H9 (cell line): ENCODE measurements around the gene DGUOK. TPM values are rescaled to one million over a fixed set of nuclear protein-coding genes. Genes with fewer than 3 reads are reported as not detected.

Experiments used
- DNase-seq: peaks from one replicate; pipeline ENCODE4 v3.0.0-alpha.2; 2017
- H2AFZ ChIP-seq: one replicate; pipeline ENCODE4 v1.6.1; 2013; ENCODE audit warnings: mild to moderate bottlenecking, low read length, control low read depth, moderate library complexity
- H2AK5ac ChIP-seq: 2 replicates; pipeline ENCODE4 v1.6.1; 2013; ENCODE audit warnings: low read length, control low read depth, mixed read lengths; ENCODE audit not compliant: insufficient read length
- H2BK120ac ChIP-seq: one replicate; pipeline ENCODE4 v1.6.1; 2013; ENCODE audit warnings: low read depth, mild to moderate bottlenecking, low read length, control low read depth, inconsistent platforms; ENCODE audit not compliant: poor library complexity, severe bottlenecking
- H2BK12ac ChIP-seq: 2 replicates; pipeline ENCODE4 v1.6.1; 2013; ENCODE audit warnings: low read length, control low read depth, mixed read lengths, low read depth; ENCODE audit not compliant: insufficient read length
- H2BK15ac ChIP-seq: 2 replicates; pipeline ENCODE4 v1.6.1; 2013; ENCODE audit warnings: low read depth, low read length, control low read depth
- H2BK20ac ChIP-seq: one replicate; pipeline ENCODE4 v1.6.1; 2013; ENCODE audit warnings: low read depth, mild to moderate bottlenecking, low read length, control low read depth, inconsistent platforms; ENCODE audit not compliant: poor library complexity, severe bottlenecking
- H2BK5ac ChIP-seq: 2 replicates; pipeline ENCODE4 v1.6.1; 2013; ENCODE audit warnings: low read length, control low read depth, mixed read lengths; ENCODE audit not compliant: insufficient read length
- H3K14ac ChIP-seq: 2 replicates; pipeline ENCODE4 v1.6.1; 2013; ENCODE audit warnings: low read length, control low read depth; ENCODE audit not compliant: insufficient read depth
- H3K18ac ChIP-seq: 2 replicates; pipeline ENCODE4 v1.6.1; 2013; ENCODE audit warnings: low read depth, mild to moderate bottlenecking, mixed read lengths, low read length, control low read depth; ENCODE audit not compliant: insufficient read length
- H3K23ac ChIP-seq: 2 replicates; pipeline ENCODE4 v1.6.1; 2013; ENCODE audit warnings: low read length, control low read depth, mixed read lengths, low read depth; ENCODE audit not compliant: insufficient read length
- H3K23me2 ChIP-seq: 2 replicates; pipeline ENCODE4 v1.6.1; 2013; ENCODE audit warnings: low read depth, mild to moderate bottlenecking, mixed read lengths, low read length, control low read depth; ENCODE audit not compliant: insufficient read length, poor library complexity, severe bottlenecking
- H3K27ac ChIP-seq: 2 replicates; pipeline ENCODE4 v1.5.1; 2013; ENCODE audit warnings: low read length, control low read depth, mixed read lengths, low read depth; ENCODE audit not compliant: insufficient read length
- H3K27me3 ChIP-seq: 2 replicates; pipeline ENCODE4 v1.6.1; 2013; ENCODE audit warnings: low read length, control low read depth, inconsistent platforms; ENCODE audit not compliant: insufficient read depth
- H3K4ac ChIP-seq: 2 replicates; pipeline ENCODE4 v1.6.1; 2013; ENCODE audit warnings: low read depth, mild to moderate bottlenecking, control low read depth, inconsistent platforms, low read length, moderate library complexity
- H3K4me1 ChIP-seq: 2 replicates; pipeline ENCODE4 v1.6.1; 2013; ENCODE audit warnings: low read length, control low read depth, inconsistent platforms; ENCODE audit not compliant: insufficient read depth
- H3K4me2 ChIP-seq: 2 replicates; pipeline ENCODE4 v1.6.1; 2013; ENCODE audit warnings: low read length, control low read depth, mixed read lengths; ENCODE audit not compliant: insufficient read length, insufficient read depth
- H3K56ac ChIP-seq: 2 replicates; pipeline ENCODE4 v1.6.1; 2013; ENCODE audit warnings: low read depth, mild to moderate bottlenecking, mixed read lengths, low read length, control low read depth; ENCODE audit not compliant: insufficient read length
- H3K79me1 ChIP-seq: 2 replicates; pipeline ENCODE4 v1.6.1; 2013; ENCODE audit warnings: low read depth, mild to moderate bottlenecking, moderate library complexity, low read length, control low read depth, inconsistent platforms; ENCODE audit not compliant: insufficient read depth, poor library complexity, severe bottlenecking
- H3K79me2 ChIP-seq: 2 replicates; pipeline ENCODE4 v1.6.1; 2013; ENCODE audit warnings: low read length, control low read depth, inconsistent platforms; ENCODE audit not compliant: insufficient read depth
- H3K9ac ChIP-seq: 2 replicates; pipeline ENCODE4 v1.6.1; 2013; ENCODE audit warnings: low read length, control low read depth, mixed read lengths; ENCODE audit not compliant: insufficient read length; ENCODE audit errors: extremely low read depth
- H3K9me3 ChIP-seq: one replicate; pipeline ENCODE4 v1.6.1; 2013; ENCODE audit warnings: low read depth, low read length, inconsistent platforms; ENCODE audit not compliant: control insufficient read depth
- H3T11ph ChIP-seq: one replicate; pipeline ENCODE4 v1.6.1; 2013; ENCODE audit warnings: mild to moderate bottlenecking, low read length, control low read depth, inconsistent platforms
- H4K20me1 ChIP-seq: one replicate; pipeline ENCODE4 v1.6.1; 2013; ENCODE audit not compliant: control insufficient read depth, insufficient read length, insufficient read depth
- H4K5ac ChIP-seq: 2 replicates; pipeline ENCODE4 v1.6.1; 2013; ENCODE audit warnings: low read depth, mild to moderate bottlenecking, mixed read lengths, low read length, control low read depth; ENCODE audit not compliant: insufficient read length
- H4K8ac ChIP-seq: replicated peaks from 2 replicates; pipeline ENCODE4 v1.6.1; 2013; ENCODE audit warnings: low read length, control low read depth, mixed read lengths, low read depth; ENCODE audit not compliant: insufficient read length
- H4K91ac ChIP-seq: 2 replicates; pipeline ENCODE4 v1.6.1; 2013; ENCODE audit warnings: low read depth, mild to moderate bottlenecking, moderate library complexity, mixed read lengths, low read length, control low read depth; ENCODE audit not compliant: insufficient read length
- H3K27ac Mint-ChIP-seq, 3 experiments: 2 replicates in 2 of 3; 3 replicates in 1 of 3; pipeline ENCODE4 v1.8.0; 2020 to 2021; ENCODE audit warnings: mixed read lengths in 3 of 3, mild to moderate bottlenecking in 1 of 3, moderate library complexity in 1 of 3
- H3K27me3 Mint-ChIP-seq: 2 replicates; pipeline ENCODE4 v1.8.0; 2021; ENCODE audit warnings: low read depth, mild to moderate bottlenecking, moderate library complexity, mixed read lengths
- H3K36me3 Mint-ChIP-seq, 3 experiments: 2 replicates in 2 of 3; 3 replicates in 1 of 3; pipeline ENCODE4 v1.8.0; 2020 to 2021; ENCODE audit warnings: low read depth in 3 of 3, mixed read lengths in 3 of 3; ENCODE audit not compliant: insufficient read depth in 1 of 3
- H3K4me1 Mint-ChIP-seq, 2 experiments: 2 replicates each; pipeline ENCODE4 v1.8.0; 2020; ENCODE audit warnings: mixed read lengths in 2 of 2
- H3K4me3 Mint-ChIP-seq, 2 experiments: 2 replicates in 1 of 2; 3 replicates in 1 of 2; pipeline ENCODE4 v1.8.0; 2020 to 2021; ENCODE audit warnings: mild to moderate bottlenecking in 2 of 2, mixed read lengths in 2 of 2, moderate library complexity in 1 of 2
- H3K9me3 Mint-ChIP-seq, 2 experiments: 2 replicates in 1 of 2; 3 replicates in 1 of 2; pipeline ENCODE4 v1.8.0; 2020; ENCODE audit warnings: mild to moderate bottlenecking in 2 of 2, mixed read lengths in 2 of 2, moderate library complexity in 1 of 2
- WGBS: extraction: QIAGEN DNeasy Blood & Tissue Kit; methylation state at CpG from one replicate; pipeline ENCODE4 v1.1.7; 2013; ENCODE audit warnings: missing lambda C conversion rate, low lambda C conversion rate, mixed read lengths; ENCODE audit not compliant: insufficient read length; ENCODE audit errors: extremely low coverage; 5-methylcytosine and 5-hydroxymethylcytosine counted together
- total RNA-seq: library from RNA; stranded (reverse); gene quantifications from 2 replicates; pipeline ENCODE4 v1.2.1, GENCODE V29; 2021
- TF ChIP-seq, protein P1 (sequence below): fragments of 200-600 bp; sonication (generic); conservative IDR thresholded peaks from 3 replicates; pipeline ENCODE4 v1.8.0; 2021; ENCODE audit warnings: antibody characterized with exemption, mild to moderate bottlenecking

DGUOK gene
- total RNA-seq, 1 experiment from 2014 or later, result 98.5 TPM

GRCh38 chr2:73979021-73979420 is 52.3 kb downstream of the DGUOK start:
- TF ChIP-seq, protein P1, sequence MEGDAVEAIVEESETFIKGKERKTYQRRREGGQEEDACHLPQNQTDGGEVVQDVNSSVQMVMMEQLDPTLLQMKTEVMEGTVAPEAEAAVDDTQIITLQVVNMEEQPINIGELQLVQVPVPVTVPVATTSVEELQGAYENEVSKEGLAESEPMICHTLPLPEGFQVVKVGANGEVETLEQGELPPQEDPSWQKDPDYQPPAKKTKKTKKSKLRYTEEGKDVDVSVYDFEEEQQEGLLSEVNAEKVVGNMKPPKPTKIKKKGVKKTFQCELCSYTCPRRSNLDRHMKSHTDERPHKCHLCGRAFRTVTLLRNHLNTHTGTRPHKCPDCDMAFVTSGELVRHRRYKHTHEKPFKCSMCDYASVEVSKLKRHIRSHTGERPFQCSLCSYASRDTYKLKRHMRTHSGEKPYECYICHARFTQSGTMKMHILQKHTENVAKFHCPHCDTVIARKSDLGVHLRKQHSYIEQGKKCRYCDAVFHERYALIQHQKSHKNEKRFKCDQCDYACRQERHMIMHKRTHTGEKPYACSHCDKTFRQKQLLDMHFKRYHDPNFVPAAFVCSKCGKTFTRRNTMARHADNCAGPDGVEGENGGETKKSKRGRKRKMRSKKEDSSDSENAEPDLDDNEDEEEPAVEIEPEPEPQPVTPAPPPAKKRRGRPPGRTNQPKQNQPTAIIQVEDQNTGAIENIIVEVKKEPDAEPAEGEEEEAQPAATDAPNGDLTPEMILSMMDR, result no peak
- H3K56ac ChIP-seq, result no peak overlapping the region
- H3K14ac ChIP-seq, result no peak overlapping the region
- no peak overlapping the region for H4K5ac ChIP-seq
- no peak overlapping the region for H3K18ac ChIP-seq
- H2BK12ac ChIP-seq, result no peak overlapping the region
- Mint-ChIP-seq H3K36me3 (no peaks in the 10 kb centered on the region), H3K4me3 (no peak overlapping the region), H3K27ac (no peak overlapping the region), H3K27me3 (peaks cover 74% of the 10 kb centered on the region), H3K4me1 (peaks cover 40 to 41% of the 10 kb centered on the region in 2 experiments), H3K9me3 (no peaks in the 10 kb centered on the region)
- no peak overlapping the region for H3K23ac ChIP-seq
- H3K4me1 ChIP-seq, result 0 out of 2 replicates have a peak, but pooled peaks cover 3% of the 10 kb centered on the region
- WGBS, result no CpG with 5 or more reads among the region's 5 CpGs
- no peak overlapping the region for H3K4me2 ChIP-seq
- H3K27ac ChIP-seq, result no peak overlapping the region
- H2AK5ac ChIP-seq, result no peak overlapping the region
- no peak overlapping the region for H2BK5ac ChIP-seq
- no peaks in the 10 kb centered on the region for H4K20me1 ChIP-seq
- H2BK15ac ChIP-seq, result no peak overlapping the region
- no peak overlapping the region for H2BK20ac ChIP-seq
- H4K8ac ChIP-seq, result no peak overlapping the region
- H3K9ac ChIP-seq, result no peak overlapping the region
- H3K27me3 ChIP-seq, result peaks cover 18% of the 10 kb centered on the region; the same call in 1 of the 2 replicates
- peak; percentile 76 for DNase-seq
- H4K91ac ChIP-seq, result no peak overlapping the region
- H3K4ac ChIP-seq, result no peak overlapping the region
- H2BK120ac ChIP-seq, result no peak overlapping the region
- H3K23me2 ChIP-seq, result peaks cover 16% of the 10 kb centered on the region
- no peaks in the 10 kb centered on the region for H3K79me2 ChIP-seq
- no peaks in the 10 kb centered on the region for H3K9me3 ChIP-seq
- no peak overlapping the region for H3T11ph ChIP-seq
- H2AFZ ChIP-seq, result no peak overlapping the region
- H3K79me1 ChIP-seq, result no peaks in the 10 kb centered on the region
